ENCODE measurements around the gene RBM47. TPM values are rescaled to one million over a fixed set of nuclear protein-coding genes. Genes with fewer than 3 reads are reported as not detected.

Gene RBM47
- total and polyA plus RNA-seq, 4 donors = 25.9 to 119 (median 94.0) TPM

DNA sequence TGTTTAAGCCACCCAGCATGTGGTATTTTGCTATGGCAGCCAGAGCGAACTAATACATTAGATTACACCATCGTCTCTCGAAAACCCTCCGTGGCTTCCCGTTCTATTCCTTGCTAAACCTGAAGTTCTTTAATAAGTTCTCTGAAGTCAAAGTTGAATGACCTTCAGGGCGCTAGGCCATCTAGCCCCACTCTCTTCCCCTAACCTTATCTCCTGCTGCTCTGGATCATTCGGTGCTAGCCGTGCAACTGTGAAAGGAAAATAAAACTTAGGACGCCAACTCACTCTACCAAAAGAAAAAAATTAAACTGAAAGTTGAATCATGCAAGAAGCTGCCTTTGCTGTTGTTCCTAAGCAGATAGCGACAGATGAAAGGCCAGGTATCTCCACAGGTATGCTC lies 254.6 kb downstream of the RBM47 start:
- H3K9me3 ChIP-seq (ENCODE audit: control insufficient read depth in 4 of 4, insufficient read depth in 3 of 4, low read length in 3 of 4) = no peaks in the 10 kb centered on the region
- no peak overlapping the region for H3K4me3 ChIP-seq
- H3K4me1 ChIP-seq (ENCODE audit: control insufficient read depth in 5 of 5, insufficient read depth in 5 of 5, low read length in 5 of 5) = no peaks in the 10 kb centered on the region
- DNase-seq (no peak), ATAC-seq (ENCODE audit: insufficient read depth, low FRiP score) (no peak)
- H3K27ac ChIP-seq (ENCODE audit: low read depth in 1 of 2, low read length in 1 of 2) = no peak overlapping the region
- no peak overlapping the region for H3K9ac ChIP-seq (ENCODE audit: insufficient read depth in 1 of 2, low read length in 2 of 2)
- no peaks in the 10 kb centered on the region for H3K27me3 ChIP-seq (ENCODE audit: control insufficient read depth in 3 of 3, insufficient read depth in 3 of 3, low read length in 2 of 3)
- 75 to 90% methylated on average over 10 of the region's 10 CpGs for WGBS, 2 donors
- H3K36me3 ChIP-seq (ENCODE audit: control insufficient read depth in 4 of 4, insufficient read depth in 4 of 4, low read length in 4 of 4) = no peaks in the 10 kb centered on the region
- TF ChIP-seq, protein P1, sequence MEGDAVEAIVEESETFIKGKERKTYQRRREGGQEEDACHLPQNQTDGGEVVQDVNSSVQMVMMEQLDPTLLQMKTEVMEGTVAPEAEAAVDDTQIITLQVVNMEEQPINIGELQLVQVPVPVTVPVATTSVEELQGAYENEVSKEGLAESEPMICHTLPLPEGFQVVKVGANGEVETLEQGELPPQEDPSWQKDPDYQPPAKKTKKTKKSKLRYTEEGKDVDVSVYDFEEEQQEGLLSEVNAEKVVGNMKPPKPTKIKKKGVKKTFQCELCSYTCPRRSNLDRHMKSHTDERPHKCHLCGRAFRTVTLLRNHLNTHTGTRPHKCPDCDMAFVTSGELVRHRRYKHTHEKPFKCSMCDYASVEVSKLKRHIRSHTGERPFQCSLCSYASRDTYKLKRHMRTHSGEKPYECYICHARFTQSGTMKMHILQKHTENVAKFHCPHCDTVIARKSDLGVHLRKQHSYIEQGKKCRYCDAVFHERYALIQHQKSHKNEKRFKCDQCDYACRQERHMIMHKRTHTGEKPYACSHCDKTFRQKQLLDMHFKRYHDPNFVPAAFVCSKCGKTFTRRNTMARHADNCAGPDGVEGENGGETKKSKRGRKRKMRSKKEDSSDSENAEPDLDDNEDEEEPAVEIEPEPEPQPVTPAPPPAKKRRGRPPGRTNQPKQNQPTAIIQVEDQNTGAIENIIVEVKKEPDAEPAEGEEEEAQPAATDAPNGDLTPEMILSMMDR (IDR thresholded peaks at IDR 0.05; ENCODE audit: control extremely low read depth, extremely low read depth) = no peak

DNA sequence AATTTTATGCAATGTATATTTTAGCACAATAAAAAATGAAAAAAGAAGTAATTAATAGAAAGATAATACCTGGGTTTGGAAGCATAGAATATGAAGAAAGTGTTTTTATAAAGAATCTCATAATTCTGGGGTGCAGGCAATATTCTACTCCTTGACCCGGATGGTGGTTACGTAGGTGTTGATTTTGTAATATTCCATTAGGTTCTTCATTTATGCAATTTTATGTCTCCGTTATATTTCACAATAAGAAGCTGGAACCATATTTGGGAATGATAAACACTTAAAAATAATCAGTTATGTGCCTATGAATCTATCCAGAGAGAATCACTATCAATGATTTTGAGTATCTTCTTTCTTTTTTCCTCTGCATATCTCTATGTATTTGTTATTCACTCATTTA lies 256.0 kb downstream of the RBM47 start:
- TF ChIP-seq, protein P1 (IDR thresholded peaks at IDR 0.05; ENCODE audit: control extremely low read depth, extremely low read depth) = no peak
- no peaks in the 10 kb centered on the region for H3K36me3 ChIP-seq (ENCODE audit: control insufficient read depth in 4 of 4, insufficient read depth in 4 of 4, low read length in 4 of 4)
- no peaks in the 10 kb centered on the region for H3K27me3 ChIP-seq (ENCODE audit: control insufficient read depth in 3 of 3, insufficient read depth in 3 of 3, low read length in 2 of 3)
- 29 to 51% methylated on average over 3 of the region's 3 CpGs for WGBS, 2 donors
- ATAC-seq (ENCODE audit: insufficient read depth, low FRiP score) = no peak
- no peaks in the 10 kb centered on the region for H3K9me3 ChIP-seq (ENCODE audit: control insufficient read depth in 4 of 4, insufficient read depth in 3 of 4, low read length in 3 of 4)
- DNase-seq = no peak
- no peak overlapping the region for H3K4me3 ChIP-seq
- H3K27ac ChIP-seq (ENCODE audit: low read depth in 1 of 2, low read length in 1 of 2) = no peak overlapping the region
- no peaks in the 10 kb centered on the region for H3K4me1 ChIP-seq (ENCODE audit: control insufficient read depth in 5 of 5, insufficient read depth in 5 of 5, low read length in 5 of 5)
- H3K9ac ChIP-seq (ENCODE audit: insufficient read depth in 1 of 2, low read length in 2 of 2) = no peak overlapping the region

Small RNA genes within 50 kb of the gene (small RNA-seq; reads per million reads assigned to genes)
- gene AC098869.1 (ENCODE audit: low replicate concordance) (not detected), gene MIR4802 (ENCODE audit: low replicate concordance) (0.06 reads per million), gene RNU7-74P (ENCODE audit: low replicate concordance) (not detected)

Other genes starting within 250 kb of the RBM47 start
- 10 to 100 TPM; 15.4 to 20.5 TPM for gene NSUN7, start 120.1 kb upstream of the RBM47 start, total RNA-seq
- gene NSUN7, start 120.1 kb upstream of the RBM47 start, polyA plus RNA-seq = 1 to 10 TPM; 6.5 to 7.1 TPM